ACHN (cell line): ENCODE data around the gene ADAMTS8.

Source experiments
- DNase-seq: peaks from one replicate; pipeline ENCODE4 v3.0.0-alpha.2; 2015
- in situ Hi-C: cut with HindIII; loops from 2 replicates; pipeline ENCODE4 v1.10.0; 2017; ENCODE audit warnings: low sequenced_read_pairs, low pct_ligation_motif_present, low pct_unique_long_range_greater_than_20kb

The ADAMTS8 gene

GRCh38 chr11:130428316-130429119, at the start of gene ADAMTS8:
Gene ADAMTS8, minus strand, starts transcription at chr11:130428609. Its CDS starts 323 bp downstream, at chr11:130428286.
- DNase-seq = no peak
- in situ Hi-C loops = loop anchor here (25.0 kb wide), 2 partner anchors 209 to 434 kb away; no protein-coding TSS in a partner anchor

GRCh38 chr11:130477586-130478203, 49.3 kb upstream of the ADAMTS8 start:
- in situ Hi-C loops = no loop called here

DNA sequence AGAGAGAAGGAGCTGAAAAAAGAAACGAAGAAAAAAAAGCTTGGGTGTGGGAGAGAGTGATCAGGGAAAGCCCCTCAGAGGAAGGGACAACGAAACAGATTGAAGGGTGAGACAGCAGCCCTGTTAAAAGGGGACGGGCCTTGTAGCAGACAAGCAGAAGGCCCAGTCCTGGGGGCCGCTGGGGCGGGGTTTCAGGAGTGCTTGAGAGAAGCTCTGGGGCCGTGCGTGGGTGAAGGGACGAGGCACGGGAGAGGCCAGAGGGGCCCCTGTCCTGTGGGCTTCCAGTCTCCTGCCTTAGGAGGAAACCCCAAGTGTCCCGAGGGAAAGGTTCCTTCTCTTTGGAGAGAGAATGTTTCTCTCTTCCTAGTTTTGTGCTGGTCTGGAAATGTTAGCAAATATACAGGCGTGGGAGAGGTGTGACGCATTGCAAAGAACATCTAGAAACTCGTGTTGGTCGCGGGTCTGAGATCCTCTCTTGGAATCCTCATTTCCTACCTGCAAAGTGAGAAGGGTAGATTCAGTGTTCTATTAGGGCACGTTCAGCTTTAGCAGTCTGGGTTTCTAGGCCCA, 48.6 kb upstream of the ADAMTS8 start:
- in situ Hi-C loops = no loop called here
- peak; percentile 1 for DNase-seq

More at GRCh38 chr11:130477586-130478203, 49.3 kb upstream of the ADAMTS8 start:
- DNase-seq = peak; percentile 59

- in situ Hi-C loops = no loop called here
- DNase-seq = peak; percentile 8
These were observed 48.0 kb upstream of the ADAMTS8 start for GRCh38 chr11:130476200-130476921.

DNA sequence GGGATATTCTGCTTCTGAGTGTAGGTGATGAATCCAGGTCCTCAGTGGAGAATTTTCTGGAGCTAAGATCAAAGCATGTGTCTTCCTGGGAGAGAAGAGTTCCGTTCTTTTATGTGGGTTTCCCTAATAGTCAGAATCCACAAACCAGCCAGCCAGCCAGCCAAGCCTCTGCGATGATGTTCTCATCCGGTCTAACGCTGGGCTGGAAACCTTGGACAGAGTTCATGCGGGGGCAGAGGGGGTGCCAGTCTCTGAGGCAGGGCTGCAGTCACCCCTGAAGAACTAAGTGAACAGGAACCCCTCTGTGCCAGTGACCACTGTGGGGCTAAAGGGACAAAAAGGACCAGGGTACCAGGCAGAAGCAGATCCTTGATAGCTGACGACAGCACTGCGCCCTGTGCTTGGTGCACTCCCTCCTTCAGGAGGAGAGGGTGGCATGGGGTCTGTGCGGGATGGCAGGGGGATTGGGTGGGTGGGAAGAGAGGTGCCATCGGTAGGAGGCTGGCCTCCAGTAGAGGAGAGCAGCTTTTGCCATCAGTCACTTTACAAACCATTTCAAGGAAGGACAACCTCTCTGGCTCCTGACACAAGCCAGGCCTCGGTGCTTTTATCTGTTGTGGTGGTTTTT, 47.1 kb upstream of the ADAMTS8 start:
- in situ Hi-C loops = no loop called here
- DNase-seq = no peak

DNA sequence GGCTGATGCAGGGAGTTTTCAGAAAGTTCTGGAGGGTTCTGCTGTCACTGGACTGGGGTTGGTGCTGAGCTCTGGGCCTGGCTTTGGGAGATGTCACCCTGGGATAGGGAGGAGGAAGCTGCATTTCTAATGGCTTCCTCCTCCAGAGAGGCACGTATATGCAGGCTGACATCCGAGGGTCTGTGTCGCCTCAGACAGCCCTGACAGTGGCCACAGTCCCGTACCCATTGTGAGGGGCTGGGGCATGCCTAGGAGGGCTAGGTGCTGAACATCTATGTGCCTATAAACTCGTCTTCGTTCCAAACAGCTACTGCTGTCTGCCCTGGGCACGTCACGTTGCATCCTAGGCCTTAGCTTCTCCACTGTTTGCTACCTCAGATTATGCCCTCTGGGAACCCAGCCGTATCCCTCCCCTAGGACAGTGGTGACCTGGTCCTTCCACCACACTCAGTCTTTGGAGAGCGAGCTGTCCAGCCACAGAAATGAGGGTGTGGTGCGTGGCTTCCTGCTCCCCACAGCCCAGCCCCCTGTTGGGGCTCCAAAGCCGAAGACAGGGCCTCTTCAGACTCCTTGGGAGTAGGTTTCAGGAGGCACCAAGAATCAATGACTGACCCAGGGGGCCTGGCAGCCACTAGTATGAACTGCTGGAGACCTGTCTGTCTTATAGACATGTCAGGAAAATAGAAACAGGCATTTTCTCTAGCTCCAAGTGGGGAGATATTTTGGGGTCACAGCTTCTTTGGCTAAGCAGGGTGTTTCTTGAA, 46.4 kb upstream of the ADAMTS8 start:
- DNase-seq = no peak
- in situ Hi-C loops = no loop called here

DNA sequence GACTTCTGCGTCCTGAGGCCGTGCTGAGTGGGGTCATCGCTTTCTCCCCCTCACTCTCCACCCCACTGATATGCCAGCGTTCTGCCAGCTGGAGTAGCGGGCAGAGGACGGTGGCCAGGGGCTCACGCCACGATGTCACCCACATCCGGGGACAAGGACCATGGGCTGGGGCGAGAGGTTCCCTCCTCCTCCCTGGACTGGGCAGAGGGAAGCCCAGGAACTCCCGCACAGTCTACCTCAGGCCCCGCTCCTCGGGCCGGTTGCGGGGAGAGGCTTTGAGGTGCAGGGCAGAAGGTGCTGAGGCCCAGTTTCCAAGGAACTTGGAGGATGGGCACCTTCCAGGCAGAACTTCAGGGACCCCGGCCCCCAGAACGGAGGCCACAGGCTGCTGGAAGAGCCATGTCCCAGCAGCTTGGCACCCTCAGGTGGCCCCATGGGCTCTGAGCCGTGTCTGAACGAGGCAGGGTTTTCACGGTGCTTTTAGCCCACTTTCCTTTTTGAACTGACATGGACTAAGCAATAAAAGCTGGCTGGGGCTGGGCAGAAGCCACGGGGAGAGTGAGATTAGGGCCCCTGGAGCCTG, 45.5 kb upstream of the ADAMTS8 start:
- in situ Hi-C loops = no loop called here
- no peak for DNase-seq

DNA sequence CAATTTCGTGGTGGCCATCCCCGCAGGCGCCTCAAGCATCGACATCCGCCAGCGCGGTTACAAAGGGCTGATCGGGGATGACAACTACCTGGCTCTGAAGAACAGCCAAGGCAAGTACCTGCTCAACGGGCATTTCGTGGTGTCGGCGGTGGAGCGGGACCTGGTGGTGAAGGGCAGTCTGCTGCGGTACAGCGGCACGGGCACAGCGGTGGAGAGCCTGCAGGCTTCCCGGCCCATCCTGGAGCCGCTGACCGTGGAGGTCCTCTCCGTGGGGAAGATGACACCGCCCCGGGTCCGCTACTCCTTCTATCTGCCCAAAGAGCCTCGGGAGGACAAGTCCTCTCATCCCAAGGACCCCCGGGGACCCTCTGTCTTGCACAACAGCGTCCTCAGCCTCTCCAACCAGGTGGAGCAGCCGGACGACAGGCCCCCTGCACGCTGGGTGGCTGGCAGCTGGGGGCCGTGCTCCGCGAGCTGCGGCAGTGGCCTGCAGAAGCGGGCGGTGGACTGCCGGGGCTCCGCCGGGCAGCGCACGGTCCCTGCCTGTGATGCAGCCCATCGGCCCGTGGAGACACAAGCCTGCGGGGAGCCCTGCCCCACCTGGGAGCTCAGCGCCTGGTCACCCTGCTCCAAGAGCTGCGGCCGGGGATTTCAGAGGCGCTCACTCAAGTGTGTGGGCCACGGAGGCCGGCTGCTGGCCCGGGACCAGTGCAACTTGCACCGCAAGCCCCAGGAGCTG, 44.8 kb upstream of the ADAMTS8 start:
- in situ Hi-C loops = no loop called here
- DNase-seq = no peak

GRCh38 chr11:130472434-130472961, 44.1 kb upstream of the ADAMTS8 start:
- in situ Hi-C loops = no loop called here
- no peak for DNase-seq

- in situ Hi-C loops = no loop called here
- no peak for DNase-seq
These were observed 43.5 kb upstream of the ADAMTS8 start for GRCh38 chr11:130471731-130472433.

GRCh38 chr11:130470832-130471706, 42.7 kb upstream of the ADAMTS8 start:
- in situ Hi-C loops = no loop called here
- DNase-seq = no peak

- in situ Hi-C loops = no loop called here
- DNase-seq = no peak
These were observed 40.8 kb upstream of the ADAMTS8 start for GRCh38 chr11:130469181-130469580.

DNA sequence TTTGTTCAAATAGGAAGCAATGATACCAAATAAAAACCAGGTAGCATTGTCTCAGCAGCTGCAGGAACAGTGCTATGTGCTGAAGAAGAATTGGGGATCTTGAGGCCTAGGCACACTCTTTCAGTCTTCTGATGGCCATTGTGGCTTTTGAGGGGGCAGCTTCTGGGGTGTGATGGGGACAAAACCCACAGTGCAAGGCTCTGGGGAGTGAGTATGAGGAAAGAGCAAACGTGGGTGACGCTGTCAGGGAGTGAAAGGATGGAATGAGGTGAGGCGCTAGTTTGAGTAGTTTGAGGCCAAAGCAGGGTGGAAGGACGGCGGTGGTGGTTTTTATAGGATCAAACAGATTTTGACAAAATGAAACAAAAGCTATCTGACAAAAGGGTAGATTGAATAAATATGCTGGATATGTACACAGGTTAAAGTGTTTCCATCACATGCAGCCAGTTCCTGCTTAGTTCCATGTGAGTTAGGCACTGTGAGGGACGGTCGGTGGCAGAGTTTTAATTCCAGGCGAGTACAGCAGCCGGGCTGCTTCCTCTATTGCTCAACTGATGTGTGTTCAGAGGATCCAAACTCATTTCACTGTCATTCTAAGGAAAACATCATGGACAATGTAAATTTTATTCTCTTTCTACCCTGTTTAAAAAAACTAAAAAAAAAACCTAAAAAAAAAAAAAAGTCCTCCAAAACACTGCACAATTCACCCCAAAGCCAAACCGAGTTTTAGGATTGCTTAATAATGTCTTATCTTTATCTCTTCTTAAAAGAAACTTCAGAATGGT, 38.9 kb upstream of the ADAMTS8 start:
- in situ Hi-C loops = no loop called here
- no peak for DNase-seq

DNA sequence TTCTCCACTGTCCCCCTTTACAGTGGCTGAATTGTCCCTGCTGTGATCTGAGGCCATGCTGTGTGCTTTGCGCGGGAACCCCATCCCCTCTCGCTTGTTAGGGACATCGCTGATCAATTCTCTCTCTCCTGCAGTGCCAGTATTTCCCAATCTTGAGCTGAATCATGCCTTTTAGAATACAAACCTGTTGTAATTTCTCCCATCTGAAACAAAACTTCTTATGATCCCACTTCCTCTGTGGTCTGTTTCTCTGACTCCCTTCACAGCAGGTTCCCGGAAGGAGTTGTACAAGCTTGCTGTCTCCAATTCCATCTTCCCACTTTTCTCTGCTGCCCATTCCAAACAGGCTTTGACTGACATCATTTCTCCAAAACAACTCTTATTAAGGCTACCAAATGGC, 36.9 kb upstream of the ADAMTS8 start:
- in situ Hi-C loops = no loop called here
- no peak for DNase-seq
